Coronary artery (tissue), 2 donors: ENCODE data around the gene EHHADH.

ENCODE experiments used
- DNase-seq: peaks from one replicate; pipeline ENCODE4 v3.0.0-alpha.2; 2017; ENCODE audit warnings: low spot score
- H3K27ac ChIP-seq, 2 donors: fragments of 200-600 bp; sonication (generic); one replicate each; pipeline ENCODE4 v1.5.1; 2016 to 2019
- H3K4me3 ChIP-seq: fragments of 200-600 bp; sonication (generic); 2 replicates; pipeline ENCODE4 v1.5.1; 2016; ENCODE audit warnings: mild to moderate bottlenecking, moderate library complexity
- TF ChIP-seq, protein P1 (sequence below): fragments of 200-600 bp; sonication (generic); IDR thresholded peaks from one replicate; pipeline ENCODE4 v1.5.1; 2019; ENCODE audit warnings: antibody characterized with exemption

EHHADH gene

DNA sequence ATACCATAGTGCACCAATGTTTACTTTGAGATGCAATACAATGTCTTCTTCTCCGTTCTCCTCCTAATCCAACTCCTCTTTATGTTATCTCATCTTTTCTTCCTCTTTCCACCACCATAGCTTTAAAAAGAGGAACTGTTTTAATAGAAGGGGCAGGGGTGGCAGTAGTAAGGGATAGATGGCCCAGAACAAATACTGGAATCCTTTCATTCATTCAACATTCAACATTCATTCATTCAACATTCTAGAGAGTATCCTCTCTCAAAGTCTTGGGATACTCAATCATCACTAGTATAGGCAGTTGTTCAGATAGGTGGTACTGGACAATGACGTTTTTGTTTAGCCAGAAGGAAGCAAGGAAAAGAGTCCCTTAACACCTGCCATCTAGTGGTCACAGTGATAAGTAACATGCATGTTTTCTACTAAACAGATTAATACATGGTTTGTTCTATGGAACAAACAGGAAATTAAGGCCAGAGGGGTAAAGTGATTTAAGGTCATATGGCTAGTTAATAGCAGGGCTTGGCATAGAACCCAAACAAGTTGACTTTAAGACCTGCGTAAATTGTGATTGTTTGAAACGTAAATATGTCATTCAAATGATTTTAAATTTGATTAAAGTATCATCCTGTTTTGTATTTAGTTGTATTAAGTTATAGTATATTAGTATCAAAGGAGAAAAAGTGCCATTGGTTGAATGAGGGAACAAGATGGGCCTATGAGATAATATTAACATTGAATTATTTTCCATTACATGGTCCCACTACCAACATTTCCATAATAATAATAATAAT lies 26.9 kb upstream of the EHHADH start:
- TF ChIP-seq, protein P1, sequence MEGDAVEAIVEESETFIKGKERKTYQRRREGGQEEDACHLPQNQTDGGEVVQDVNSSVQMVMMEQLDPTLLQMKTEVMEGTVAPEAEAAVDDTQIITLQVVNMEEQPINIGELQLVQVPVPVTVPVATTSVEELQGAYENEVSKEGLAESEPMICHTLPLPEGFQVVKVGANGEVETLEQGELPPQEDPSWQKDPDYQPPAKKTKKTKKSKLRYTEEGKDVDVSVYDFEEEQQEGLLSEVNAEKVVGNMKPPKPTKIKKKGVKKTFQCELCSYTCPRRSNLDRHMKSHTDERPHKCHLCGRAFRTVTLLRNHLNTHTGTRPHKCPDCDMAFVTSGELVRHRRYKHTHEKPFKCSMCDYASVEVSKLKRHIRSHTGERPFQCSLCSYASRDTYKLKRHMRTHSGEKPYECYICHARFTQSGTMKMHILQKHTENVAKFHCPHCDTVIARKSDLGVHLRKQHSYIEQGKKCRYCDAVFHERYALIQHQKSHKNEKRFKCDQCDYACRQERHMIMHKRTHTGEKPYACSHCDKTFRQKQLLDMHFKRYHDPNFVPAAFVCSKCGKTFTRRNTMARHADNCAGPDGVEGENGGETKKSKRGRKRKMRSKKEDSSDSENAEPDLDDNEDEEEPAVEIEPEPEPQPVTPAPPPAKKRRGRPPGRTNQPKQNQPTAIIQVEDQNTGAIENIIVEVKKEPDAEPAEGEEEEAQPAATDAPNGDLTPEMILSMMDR = no peak
- no peak overlapping the region for H3K27ac ChIP-seq
- no peak for DNase-seq
- H3K4me3 ChIP-seq = no peak overlapping the region

DNA sequence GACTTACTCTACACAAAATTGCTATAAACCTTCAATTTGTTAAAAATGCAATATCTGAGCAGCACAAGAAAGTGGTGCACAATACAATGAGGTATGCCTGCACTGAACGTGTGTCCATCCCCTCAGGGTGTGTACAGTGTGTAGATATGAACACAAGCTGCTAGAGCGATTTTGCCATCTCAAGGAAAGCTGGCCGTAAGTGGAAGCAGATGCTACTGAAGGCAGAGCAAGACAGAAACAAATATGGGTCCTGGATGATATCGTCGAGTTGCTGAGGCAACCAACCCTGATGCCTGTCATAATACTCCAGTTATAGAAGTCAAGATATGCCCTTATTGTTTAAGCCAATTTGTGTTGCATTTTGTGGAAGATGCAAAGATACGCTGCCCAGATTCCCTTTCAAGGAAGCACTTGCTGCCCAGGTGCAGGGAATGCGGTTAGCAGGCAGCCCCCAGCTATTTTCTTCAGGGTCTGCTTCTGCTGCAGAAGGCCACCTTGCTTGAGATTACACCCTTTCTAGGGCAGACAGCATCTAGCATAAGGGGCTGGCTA lies 25.8 kb upstream of the EHHADH start:
- Histone ChIP-seq H3K27ac (no peak overlapping the region), H3K4me3 (no peak overlapping the region)
- no peak for DNase-seq
- TF ChIP-seq, protein P1 = no peak

DNA sequence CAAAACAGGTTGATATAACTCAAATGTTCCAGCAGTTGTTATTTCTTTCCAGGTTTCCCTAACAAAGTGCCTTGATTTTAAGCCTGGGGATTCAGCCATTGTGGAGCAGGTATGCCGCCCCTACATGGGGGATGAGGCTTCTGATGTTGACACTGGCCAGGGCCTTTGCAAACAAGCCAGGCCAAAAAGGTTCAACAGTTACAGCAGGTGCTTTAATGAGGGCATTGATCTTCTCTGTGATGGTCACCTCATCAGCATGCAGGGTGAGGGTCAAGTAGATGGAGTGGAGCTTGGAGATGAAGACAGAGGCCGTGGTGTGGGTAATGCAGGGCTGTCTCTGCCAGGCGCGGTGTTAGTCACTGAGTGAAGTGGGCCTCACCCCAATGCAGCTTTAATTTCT lies 22.6 kb upstream of the EHHADH start:
- H3K27ac ChIP-seq = no peak overlapping the region
- TF ChIP-seq, protein P1 = no peak
- H3K4me3 ChIP-seq = no peak overlapping the region
- no peak for DNase-seq

DNA sequence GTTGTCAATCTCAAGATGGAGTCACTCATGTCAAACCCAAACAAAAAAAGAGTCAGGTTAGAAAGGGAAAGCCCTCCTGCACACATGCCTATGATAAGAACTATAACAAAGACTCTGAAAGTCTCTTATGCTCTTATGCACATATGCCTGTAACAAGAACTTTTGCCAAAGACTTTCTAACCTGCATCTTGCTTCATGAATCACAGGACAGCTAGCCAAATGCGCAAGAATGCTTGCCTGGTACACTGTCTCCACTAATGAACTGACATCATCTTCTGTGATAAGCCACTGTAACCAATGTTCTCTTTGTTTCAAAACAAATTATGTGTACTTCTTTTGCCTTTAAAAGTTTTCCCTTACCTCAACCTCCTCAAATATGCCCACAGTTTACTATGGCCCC lies 18.2 kb upstream of the EHHADH start:
- TF ChIP-seq, protein P1 = no peak
- no peak for DNase-seq
- no peak overlapping the region for H3K27ac ChIP-seq
- no peak overlapping the region for H3K4me3 ChIP-seq

DNA sequence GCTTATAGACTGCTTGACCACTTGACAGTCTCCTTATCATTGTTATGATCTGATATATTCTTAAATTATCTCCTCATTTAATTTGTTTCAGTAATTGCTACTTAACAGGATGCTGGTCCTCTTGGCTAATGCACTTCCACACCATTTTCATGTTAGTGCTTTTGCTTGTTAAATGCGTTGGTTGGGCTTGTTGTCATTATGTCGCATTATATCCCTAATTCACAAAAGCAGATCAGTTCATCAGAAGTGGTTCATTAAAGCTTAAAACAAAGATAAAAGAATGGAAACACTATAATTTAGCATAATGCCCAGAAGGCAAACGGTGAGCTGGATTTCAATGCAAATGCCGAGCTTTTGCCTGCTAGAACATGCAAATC lies 17.1 kb upstream of the EHHADH start:
- no peak for DNase-seq
- TF ChIP-seq, protein P1 = no peak
- Histone ChIP-seq H3K4me3 (no peak overlapping the region), H3K27ac (no peak overlapping the region)

DNA sequence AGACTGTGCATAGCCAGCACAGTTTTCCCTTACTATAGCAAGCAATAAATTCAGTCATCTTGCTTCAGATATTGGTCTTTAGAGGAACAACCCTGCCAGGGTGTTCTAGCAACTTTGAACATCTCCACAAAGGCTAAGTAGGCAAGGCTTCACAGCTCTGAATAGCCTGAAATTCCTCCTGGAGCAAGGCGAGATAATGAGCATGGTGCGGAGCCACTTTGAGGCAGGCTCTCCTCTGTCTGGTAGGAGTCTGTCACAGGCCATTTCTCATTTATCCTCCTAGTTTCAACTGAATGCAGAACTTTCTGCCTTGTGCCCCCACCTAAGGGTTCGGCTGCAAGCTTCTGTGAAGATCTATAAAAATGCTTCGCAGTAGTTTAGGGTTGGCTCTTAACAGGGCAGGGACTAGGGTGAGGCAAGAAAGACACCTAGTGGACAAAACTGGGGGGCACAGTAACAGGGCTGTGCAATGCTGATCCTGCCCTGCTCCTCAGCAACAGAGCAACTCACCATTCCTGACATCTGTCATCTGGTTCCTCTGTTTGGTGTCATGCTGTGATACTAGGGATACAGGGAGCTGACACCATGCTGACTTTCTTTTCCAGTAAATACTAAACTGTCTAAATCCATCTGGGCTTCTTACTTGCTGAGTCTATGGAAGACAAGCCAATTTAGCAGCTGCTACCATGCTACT lies 16.6 kb upstream of the EHHADH start:
- no peak for DNase-seq
- Histone ChIP-seq H3K4me3 (no peak overlapping the region), H3K27ac (no peak overlapping the region)
- TF ChIP-seq, protein P1 = no peak
